HFF-Myc (cell line): ENCODE measurements around the gene LRRC1.

Experiments used
- DNase-seq: peaks from one replicate; pipeline ENCODE4 v3.0.0-alpha.2; 2011; ENCODE audit warnings: low read depth; ENCODE audit errors: extremely low read depth
- H3K4me3 ChIP-seq: replicated peaks from 2 replicates; pipeline ENCODE4 v1.5.1; 2011; ENCODE audit warnings: low read depth, mild to moderate bottlenecking, control low read depth, low read length
- CTCF ChIP-seq: IDR thresholded peaks from 2 replicates; pipeline ENCODE4 v1.5.1; 2012; ENCODE audit warnings: mild to moderate bottlenecking, low read depth, low read length, control low read depth; ENCODE audit errors: missing control alignments

The LRRC1 gene

GRCh38 chr6:53889365-53889764, 94.6 kb downstream of the LRRC1 start:
- no peak for DNase-seq
- TF ChIP-seq CTCF, result no peak

GRCh38 chr6:53892707-53893106, 97.9 kb downstream of the LRRC1 start:
- no peak for TF ChIP-seq CTCF
- no peak for DNase-seq
- no peak overlapping the region for H3K4me3 ChIP-seq

More at GRCh38 chr6:53889365-53889764, 94.6 kb downstream of the LRRC1 start:
- no peak overlapping the region for H3K4me3 ChIP-seq

GRCh38 chr6:53894091-53894490, 99.3 kb downstream of the LRRC1 start:
- no peak overlapping the region for H3K4me3 ChIP-seq
- no peak for DNase-seq
- no peak for TF ChIP-seq CTCF

GRCh38 chr6:53896196-53896595, 101.4 kb downstream of the LRRC1 start:
- DNase-seq, result no peak
- TF ChIP-seq CTCF, result no peak
- no peak overlapping the region for H3K4me3 ChIP-seq

GRCh38 chr6:53898026-53898795, 103.4 kb downstream of the LRRC1 start:
- no peak for DNase-seq
- no peak overlapping the region for H3K4me3 ChIP-seq
- TF ChIP-seq CTCF, result no peak

GRCh38 chr6:53899512-53899911, 104.7 kb downstream of the LRRC1 start:
- no peak for TF ChIP-seq CTCF
- DNase-seq, result no peak
- no peak overlapping the region for H3K4me3 ChIP-seq

- no peak overlapping the region for H3K4me3 ChIP-seq
- no peak for DNase-seq
- no peak for TF ChIP-seq CTCF
These were observed 108.6 kb downstream of the LRRC1 start for GRCh38 chr6:53903357-53903756.
